ENCODE measurements around the gene TM2D3.

The TM2D3 gene

GRCh38 chr15:101625184-101625583, 27.0 kb downstream of the TM2D3 start:
- DNase-seq (ENCODE audit: low read depth in 2 of 3, low spot score in 1 of 3) = no peak

- DNase-seq (ENCODE audit: low read depth in 2 of 3, low spot score in 1 of 3) = no peak
Observed at GRCh38 chr15:101623367-101624304, 28.5 kb downstream of the TM2D3 start.

GRCh38 chr15:101621961-101622360, 30.2 kb downstream of the TM2D3 start:
- DNase-seq (ENCODE audit: low read depth in 2 of 3, low spot score in 1 of 3) = no peak

GRCh38 chr15:101620671-101621070, 31.5 kb downstream of the TM2D3 start:
- no peak for DNase-seq (ENCODE audit: low read depth in 2 of 3, low spot score in 1 of 3)

GRCh38 chr15:101619615-101619865, 32.6 kb downstream of the TM2D3 start:
- no peak for DNase-seq (ENCODE audit: low read depth in 2 of 3, low spot score in 1 of 3)

- DNase-seq (ENCODE audit: low read depth in 2 of 3, low spot score in 1 of 3) = no peak
Observed at GRCh38 chr15:101618851-101619614, 33.1 kb downstream of the TM2D3 start.

- DNase-seq (ENCODE audit: low read depth in 2 of 3, low spot score in 1 of 3) = no peak
Observed at GRCh38 chr15:101618076-101618475, 34.1 kb downstream of the TM2D3 start.

GRCh38 chr15:101617390-101617965, 34.7 kb downstream of the TM2D3 start:
- no peak for DNase-seq (ENCODE audit: low read depth in 2 of 3, low spot score in 1 of 3)

GRCh38 chr15:101615986-101616848, 36.0 kb downstream of the TM2D3 start:
- no peak for DNase-seq (ENCODE audit: low read depth in 2 of 3, low spot score in 1 of 3)

- no peak for DNase-seq (ENCODE audit: low read depth in 2 of 3, low spot score in 1 of 3)
Observed at GRCh38 chr15:101615414-101615985, 36.7 kb downstream of the TM2D3 start.

- no peak for DNase-seq (ENCODE audit: low read depth in 2 of 3, low spot score in 1 of 3)
Observed at GRCh38 chr15:101614761-101615160, 37.4 kb downstream of the TM2D3 start.

GRCh38 chr15:101614001-101614585, 38.1 kb downstream of the TM2D3 start:
- DNase-seq (ENCODE audit: low read depth in 2 of 3, low spot score in 1 of 3) = no peak

- DNase-seq (ENCODE audit: low read depth in 2 of 3, low spot score in 1 of 3) = no peak
Observed at GRCh38 chr15:101613130-101614000, 38.8 kb downstream of the TM2D3 start.

GRCh38 chr15:101612676-101613075, 39.5 kb downstream of the TM2D3 start:
- DNase-seq (ENCODE audit: low read depth in 2 of 3, low spot score in 1 of 3) = no peak

- no peak for DNase-seq (ENCODE audit: low read depth in 2 of 3, low spot score in 1 of 3)
Observed at GRCh38 chr15:101611580-101612299, 40.4 kb downstream of the TM2D3 start.

- no peak for DNase-seq (ENCODE audit: low read depth in 2 of 3, low spot score in 1 of 3)
Observed at GRCh38 chr15:101611007-101611406, 41.2 kb downstream of the TM2D3 start.

- no peak for DNase-seq (ENCODE audit: low read depth in 2 of 3, low spot score in 1 of 3)
Observed at GRCh38 chr15:101610611-101611000, 41.6 kb downstream of the TM2D3 start.

- DNase-seq (ENCODE audit: low read depth in 2 of 3, low spot score in 1 of 3) = no peak
Observed at GRCh38 chr15:101609742-101610610, 42.2 kb downstream of the TM2D3 start.

All from stimulated activated CD4-positive, alpha-beta T cell treated with anti-CD3 and anti-CD28 coated beads, Interleukin-12 subunit alpha, Interleukin-12 subunit beta, amount 100 ng/mL, for 48 hours (primary cell).